Upper lobe of left lung (tissue), 4 donors: ENCODE measurements around the gene CENPF.

Experiments
- CTCF ChIP-seq, 6 experiments: fragments of 450-650 bp in 4 of 6; fragments of 200-600 bp in 2 of 6; sonication (generic) in 2 of 6; IDR thresholded peaks; one replicate each; pipeline ENCODE4 v1.5.1; 2016 to 2019; ENCODE audit warnings: antibody characterized with exemption in 6 of 6
- POLR2A ChIP-seq, 4 donors: fragments of 450-650 bp; IDR thresholded peaks; one replicate each; pipeline ENCODE4 v1.5.1; 2016 to 2017; ENCODE audit warnings: antibody characterized with exemption in 4 of 4, mild to moderate bottlenecking in 2 of 4

DNA sequence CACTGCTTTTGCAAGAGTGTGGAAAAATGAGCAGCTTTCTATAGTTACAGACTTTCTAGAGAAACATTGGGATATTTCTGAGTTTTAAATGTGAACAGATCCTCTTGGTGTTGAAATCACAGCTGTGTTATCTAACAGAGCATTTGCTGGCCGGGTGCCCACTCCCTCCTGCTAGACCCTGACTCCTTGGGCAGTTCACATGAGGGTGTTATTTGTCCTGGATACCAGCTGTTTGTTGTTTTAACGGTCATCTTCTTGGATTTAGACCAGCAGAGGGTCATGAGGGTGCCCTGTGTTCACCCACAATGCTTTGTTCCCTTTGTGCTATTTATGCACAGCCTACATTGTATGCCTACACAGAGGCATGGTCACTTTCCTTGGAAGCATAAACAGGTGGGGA is 67.1 kb downstream of the CENPF start:
- no peak for TF ChIP-seq CTCF (IDR thresholded peaks at IDR 0.05)
- TF ChIP-seq POLR2A (IDR thresholded peaks at IDR 0.05) = no peak
